Measurements from ENCODE around the gene COL7A1.

Gene COL7A1

GRCh38 chr3:48619541-48620524 is 24.7 kb upstream of the COL7A1 start:
- no peak for DNase-seq

GRCh38 chr3:48617559-48617958 is 22.4 kb upstream of the COL7A1 start:
- no peak for DNase-seq

- no peak for DNase-seq
These were observed 18.9 kb upstream of the COL7A1 start for GRCh38 chr3:48614044-48614443.

- DNase-seq: no peak
These were observed 17.2 kb upstream of the COL7A1 start for GRCh38 chr3:48612309-48612708.

GRCh38 chr3:48609088-48610005 is 14.2 kb upstream of the COL7A1 start, which contains the start of gene UQCRC1:
TSS of gene UQCRC1 (minus strand) at chr3:48609646. CDS start at chr3:48609620, 26 bp downstream.
- peak; percentile 91 for DNase-seq

- no peak for DNase-seq
These were observed 12.4 kb upstream of the COL7A1 start for GRCh38 chr3:48607519-48607918.

GRCh38 chr3:48601622-48601994 is 6.5 kb upstream of the COL7A1 start:
- no peak for DNase-seq

GRCh38 chr3:48600711-48601621 is 5.8 kb upstream of the COL7A1 start:
- DNase-seq: no peak

GRCh38 chr3:48599509-48600285 is 4.6 kb upstream of the COL7A1 start:
- no peak for DNase-seq

GRCh38 chr3:48599077-48599501 is 4.0 kb upstream of the COL7A1 start:
- DNase-seq: no peak

GRCh38 chr3:48598323-48599076 is 3.4 kb upstream of the COL7A1 start:
- DNase-seq: peak; percentile 59

- DNase-seq: peak; percentile 3
These were observed 2.3 kb upstream of the COL7A1 start for GRCh38 chr3:48597408-48597800.

GRCh38 chr3:48596676-48597407 is 1.7 kb upstream of the COL7A1 start:
- DNase-seq: peak; percentile 6

GRCh38 chr3:48596157-48596556 is 1.0 kb upstream of the COL7A1 start:
- no peak for DNase-seq

- DNase-seq: peak; percentile 41
These were observed 495 bp upstream of the COL7A1 start for GRCh38 chr3:48595526-48596121.

GRCh38 chr3:48594417-48595049 is 596 bp downstream of the COL7A1 start:
- DNase-seq: peak; percentile 47

GRCh38 chr3:48593337-48593736 is 1.8 kb downstream of the COL7A1 start:
- DNase-seq: no peak

GRCh38 chr3:48592519-48593087 is 2.5 kb downstream of the COL7A1 start:
- no peak for DNase-seq
